PFSK-1 (cell line): ENCODE measurements around the gene RMP24.

Source experiments
- FOXP2 ChIP-seq: optimal IDR thresholded peaks from 2 replicates; pipeline ENCODE3; 2011; ENCODE audit warnings: borderline replicate concordance, control low read depth, inconsistent platforms; ENCODE audit not compliant: insufficient read depth; ENCODE audit errors: extremely low read length, extremely low read depth
- POLR2AphosphoS5 ChIP-seq: IDR thresholded peaks from 2 replicates; pipeline ENCODE4 v1.6.1; 2012; ENCODE audit warnings: low read depth, mild to moderate bottlenecking, control low read depth, low read length, moderate library complexity
- SIN3A ChIP-seq: IDR thresholded peaks from 2 replicates; pipeline ENCODE4 v1.6.1; 2012; ENCODE audit warnings: mild to moderate bottlenecking, low read length, moderate library complexity, borderline replicate concordance; ENCODE audit not compliant: insufficient read depth
- TAF1 ChIP-seq: IDR thresholded peaks from 2 replicates; pipeline ENCODE4 v1.6.1; 2012; ENCODE audit warnings: low read length, control low read depth, borderline replicate concordance; ENCODE audit not compliant: insufficient read depth
- TF ChIP-seq, protein P1 (sequence below), 2 experiments: IDR thresholded peaks; 2 replicates each; pipeline versions ENCODE4 v1.6.1 to v1.8.0; 2011 to 2012; ENCODE audit warnings: low read depth in 2 of 2, low read length in 2 of 2, control low read depth in 1 of 2, inconsistent platforms in 1 of 2, mild to moderate bottlenecking in 1 of 2, moderate library complexity in 1 of 2; ENCODE audit not compliant: insufficient read depth in 1 of 2

DNA sequence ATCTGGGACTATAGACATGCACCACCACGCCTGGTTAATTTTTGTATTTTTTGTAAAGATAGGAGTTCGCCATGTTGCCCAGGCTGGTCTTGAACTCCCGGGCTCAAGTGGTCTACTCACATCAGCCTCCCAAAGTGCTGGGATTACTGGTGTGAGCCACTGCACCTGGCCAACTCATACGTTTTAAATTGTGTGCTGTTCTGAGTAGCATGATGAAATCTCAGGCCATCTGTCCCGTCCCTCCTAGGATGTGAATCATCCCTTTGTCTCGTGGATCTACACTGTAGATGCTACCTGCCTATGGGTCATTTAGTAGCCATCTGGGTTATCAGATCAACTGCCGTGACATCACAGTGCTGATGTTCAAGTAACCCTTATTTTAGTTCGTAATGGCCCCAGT, 38.5 kb upstream of the RMP24 start:
- TF ChIP-seq, protein P1, sequence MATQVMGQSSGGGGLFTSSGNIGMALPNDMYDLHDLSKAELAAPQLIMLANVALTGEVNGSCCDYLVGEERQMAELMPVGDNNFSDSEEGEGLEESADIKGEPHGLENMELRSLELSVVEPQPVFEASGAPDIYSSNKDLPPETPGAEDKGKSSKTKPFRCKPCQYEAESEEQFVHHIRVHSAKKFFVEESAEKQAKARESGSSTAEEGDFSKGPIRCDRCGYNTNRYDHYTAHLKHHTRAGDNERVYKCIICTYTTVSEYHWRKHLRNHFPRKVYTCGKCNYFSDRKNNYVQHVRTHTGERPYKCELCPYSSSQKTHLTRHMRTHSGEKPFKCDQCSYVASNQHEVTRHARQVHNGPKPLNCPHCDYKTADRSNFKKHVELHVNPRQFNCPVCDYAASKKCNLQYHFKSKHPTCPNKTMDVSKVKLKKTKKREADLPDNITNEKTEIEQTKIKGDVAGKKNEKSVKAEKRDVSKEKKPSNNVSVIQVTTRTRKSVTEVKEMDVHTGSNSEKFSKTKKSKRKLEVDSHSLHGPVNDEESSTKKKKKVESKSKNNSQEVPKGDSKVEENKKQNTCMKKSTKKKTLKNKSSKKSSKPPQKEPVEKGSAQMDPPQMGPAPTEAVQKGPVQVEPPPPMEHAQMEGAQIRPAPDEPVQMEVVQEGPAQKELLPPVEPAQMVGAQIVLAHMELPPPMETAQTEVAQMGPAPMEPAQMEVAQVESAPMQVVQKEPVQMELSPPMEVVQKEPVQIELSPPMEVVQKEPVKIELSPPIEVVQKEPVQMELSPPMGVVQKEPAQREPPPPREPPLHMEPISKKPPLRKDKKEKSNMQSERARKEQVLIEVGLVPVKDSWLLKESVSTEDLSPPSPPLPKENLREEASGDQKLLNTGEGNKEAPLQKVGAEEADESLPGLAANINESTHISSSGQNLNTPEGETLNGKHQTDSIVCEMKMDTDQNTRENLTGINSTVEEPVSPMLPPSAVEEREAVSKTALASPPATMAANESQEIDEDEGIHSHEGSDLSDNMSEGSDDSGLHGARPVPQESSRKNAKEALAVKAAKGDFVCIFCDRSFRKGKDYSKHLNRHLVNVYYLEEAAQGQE (IDR thresholded peaks at IDR 0.05; ENCODE audit: insufficient read depth in 1 of 2, low read depth in 2 of 2, low read length in 2 of 2): no peak
- TF ChIP-seq TAF1 (no peak), FOXP2 (no peak), POLR2AphosphoS5 (no peak), SIN3A (no peak)
